HFFc6 (cell line): ENCODE data around the gene ZNF341. TPM values are rescaled to one million over a fixed set of nuclear protein-coding genes. Genes with fewer than 3 reads are reported as not detected.
A peak's percentile ranks its signal among the peaks of the same experiment; 100 is the strongest.

Source experiments
- DNase-seq: peaks from one replicate; pipeline ENCODE4 v3.0.0-alpha.2; 2018
- H3K27ac Mint-ChIP-seq: 2 replicates; pipeline ENCODE4 v1.8.0; 2020; ENCODE audit warnings: mild to moderate bottlenecking, mixed read lengths
- H3K27me3 Mint-ChIP-seq: 2 replicates; pipeline ENCODE4 v1.8.0; 2021; ENCODE audit warnings: mild to moderate bottlenecking, moderate library complexity, mixed read lengths; ENCODE audit not compliant: insufficient read depth
- H3K36me3 Mint-ChIP-seq: 2 replicates; pipeline ENCODE4 v1.8.0; 2021; ENCODE audit warnings: low read depth, mixed read lengths
- H3K4me1 Mint-ChIP-seq: 2 replicates; pipeline ENCODE4 v1.8.0; 2020; ENCODE audit warnings: low read depth, mixed read lengths
- H3K4me3 Mint-ChIP-seq: 2 replicates; pipeline ENCODE4 v1.8.0; 2020; ENCODE audit warnings: mild to moderate bottlenecking, moderate library complexity, mixed read lengths
- H3K9me3 Mint-ChIP-seq: 2 replicates; pipeline ENCODE4 v1.8.0; 2020; ENCODE audit warnings: mild to moderate bottlenecking, mixed read lengths
- total RNA-seq, 6 experiments: library from RNA; stranded (reverse); fragmentation: NEBNext Ultra II Directional; extraction: Animal tissue kit (Norgen Biotek cat#: 25700); gene quantifications; 2 replicates in 1 of 6; 3 replicates in 5 of 6; pipeline ENCODE4 v1.2.3, GENCODE V29; 2021
- TF ChIP-seq, protein P1 (sequence below): fragments of 200-600 bp; sonication (generic); IDR thresholded peaks from 2 replicates; pipeline ENCODE4 v1.5.0; 2021; ENCODE audit warnings: antibody characterized with exemption, mild to moderate bottlenecking

Gene ZNF341
- total RNA-seq, 6 experiments from 2014 or later, result 3.2 to 4.1 (median 3.6) TPM

DNA sequence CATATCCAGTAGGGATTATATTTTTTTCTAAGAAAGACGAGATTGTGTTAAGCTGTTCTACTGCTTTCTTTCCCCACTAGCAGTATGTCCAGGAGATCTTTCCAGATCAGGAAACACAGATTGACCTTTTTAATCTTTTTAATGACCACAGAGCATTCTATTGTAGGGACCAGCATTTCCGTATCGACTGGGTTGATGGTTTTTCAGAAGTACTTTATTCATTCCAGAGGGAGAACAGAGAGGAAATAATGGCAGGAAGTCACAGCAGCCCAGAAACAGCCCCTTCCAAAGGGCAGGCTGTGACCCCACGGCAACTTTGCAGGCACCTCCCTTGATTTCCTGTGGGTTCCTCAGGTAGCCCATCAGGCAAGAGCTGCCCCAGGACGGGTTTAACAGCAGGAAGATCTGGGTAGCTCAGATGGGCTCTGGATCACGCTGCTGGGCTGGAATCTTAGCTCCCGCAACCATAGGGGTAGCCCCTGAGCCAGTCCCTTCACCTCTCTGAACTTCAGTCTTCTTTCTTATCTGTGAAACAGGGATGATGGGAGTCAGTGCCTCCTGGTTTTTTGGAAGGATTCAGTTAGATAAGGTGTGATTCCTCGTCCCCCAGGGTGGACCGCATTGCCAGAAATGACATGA, 55.6 kb downstream of the ZNF341 start:
- Mint-ChIP-seq H3K9me3 (no peaks in the 10 kb centered on the region), H3K36me3 (peaks cover 10% of the 10 kb centered on the region), H3K4me3 (no peak overlapping the region), H3K27ac (no peak overlapping the region), H3K27me3 (peaks cover 4% of the 10 kb centered on the region), H3K4me1 (peaks cover 24% of the 10 kb centered on the region)
- DNase-seq, result no peak
- TF ChIP-seq, protein P1, sequence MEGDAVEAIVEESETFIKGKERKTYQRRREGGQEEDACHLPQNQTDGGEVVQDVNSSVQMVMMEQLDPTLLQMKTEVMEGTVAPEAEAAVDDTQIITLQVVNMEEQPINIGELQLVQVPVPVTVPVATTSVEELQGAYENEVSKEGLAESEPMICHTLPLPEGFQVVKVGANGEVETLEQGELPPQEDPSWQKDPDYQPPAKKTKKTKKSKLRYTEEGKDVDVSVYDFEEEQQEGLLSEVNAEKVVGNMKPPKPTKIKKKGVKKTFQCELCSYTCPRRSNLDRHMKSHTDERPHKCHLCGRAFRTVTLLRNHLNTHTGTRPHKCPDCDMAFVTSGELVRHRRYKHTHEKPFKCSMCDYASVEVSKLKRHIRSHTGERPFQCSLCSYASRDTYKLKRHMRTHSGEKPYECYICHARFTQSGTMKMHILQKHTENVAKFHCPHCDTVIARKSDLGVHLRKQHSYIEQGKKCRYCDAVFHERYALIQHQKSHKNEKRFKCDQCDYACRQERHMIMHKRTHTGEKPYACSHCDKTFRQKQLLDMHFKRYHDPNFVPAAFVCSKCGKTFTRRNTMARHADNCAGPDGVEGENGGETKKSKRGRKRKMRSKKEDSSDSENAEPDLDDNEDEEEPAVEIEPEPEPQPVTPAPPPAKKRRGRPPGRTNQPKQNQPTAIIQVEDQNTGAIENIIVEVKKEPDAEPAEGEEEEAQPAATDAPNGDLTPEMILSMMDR, result no peak

DNA sequence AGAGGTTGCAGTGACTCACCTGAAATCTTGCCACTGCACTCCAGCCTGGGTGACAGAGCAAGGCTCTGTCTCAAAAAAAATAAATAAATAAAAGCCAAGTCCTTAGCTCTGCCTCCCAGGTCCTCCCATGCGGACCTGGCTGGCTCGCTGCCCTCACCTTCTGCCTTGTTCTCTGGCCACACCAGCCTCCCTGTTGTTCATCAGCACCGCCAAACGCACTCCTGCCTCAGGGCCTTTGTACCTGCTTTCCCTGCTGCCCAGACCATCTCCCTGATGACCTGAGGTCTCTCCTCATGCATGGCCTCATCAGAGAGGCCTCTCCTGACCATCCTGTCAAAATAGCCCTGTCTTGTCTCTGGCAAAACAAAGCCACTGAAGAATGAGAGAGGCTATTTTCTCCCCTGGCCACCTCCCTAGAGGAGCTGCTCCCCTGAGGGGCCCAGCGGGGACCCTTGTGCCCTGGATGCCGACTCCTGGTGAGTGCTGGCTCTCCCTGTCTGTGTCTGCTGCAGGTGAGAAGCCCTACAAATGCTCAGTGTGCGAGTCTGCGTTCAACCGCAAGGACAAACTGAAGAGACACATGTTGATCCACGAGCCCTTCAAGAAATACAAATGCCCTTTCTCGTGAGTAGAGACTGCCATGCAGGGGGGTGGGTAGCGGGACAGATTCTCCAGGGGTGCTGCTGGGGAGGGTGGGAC, 56.7 kb downstream of the ZNF341 start:
- Mint-ChIP-seq H3K4me1 (peaks cover 30% of the 10 kb centered on the region), H3K27me3 (peaks cover 4% of the 10 kb centered on the region), H3K27ac (no peak overlapping the region), H3K36me3 (peaks cover 10% of the 10 kb centered on the region), H3K4me3 (no peak overlapping the region), H3K9me3 (no peaks in the 10 kb centered on the region)
- DNase-seq, result no peak
- TF ChIP-seq, protein P1, result no peak

DNA sequence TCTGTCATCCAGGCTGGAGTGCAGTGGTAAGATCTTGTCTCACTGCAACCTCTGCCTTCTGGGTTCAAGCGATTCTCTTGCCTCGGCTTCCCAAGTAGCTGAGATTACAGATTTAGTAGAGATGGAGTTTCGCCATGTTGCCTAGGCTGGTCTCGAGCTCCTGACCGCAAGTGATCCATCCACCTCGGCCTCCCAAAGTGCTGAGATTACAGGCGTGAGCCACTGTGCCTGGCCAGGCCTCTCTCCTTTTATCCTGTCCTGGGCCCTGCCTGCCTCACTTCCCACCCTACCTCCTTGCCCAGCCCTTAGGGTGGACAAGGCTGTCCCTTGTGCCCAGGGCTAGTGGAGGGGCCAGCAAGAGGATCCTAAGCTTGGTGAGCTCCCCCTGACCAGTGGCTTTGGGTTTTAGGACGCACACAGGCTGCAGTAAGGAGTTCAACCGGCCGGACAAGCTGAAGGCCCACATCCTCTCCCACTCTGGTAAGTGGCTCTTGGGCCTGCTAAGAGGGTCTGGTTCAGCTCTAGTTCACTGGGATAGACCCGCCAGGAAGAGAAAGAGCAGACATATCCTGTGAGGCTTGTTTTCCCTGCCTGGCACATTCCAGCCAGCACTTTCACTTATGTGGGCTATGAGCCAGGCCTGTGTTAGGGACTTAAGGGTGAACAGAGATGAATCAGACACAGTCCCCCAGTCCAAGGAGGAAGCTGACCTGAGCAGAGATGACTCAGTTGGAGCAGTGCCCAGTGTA, 57.5 kb downstream of the ZNF341 start:
- peak; percentile 88 for DNase-seq
- peak overlapping the region; percentile 10; the same call in 1 of the 2 replicates for H3K27ac Mint-ChIP-seq
- peak overlapping the region; percentile 5 for H3K4me3 Mint-ChIP-seq
- peaks cover 10% of the 10 kb centered on the region for H3K36me3 Mint-ChIP-seq
- H3K9me3 Mint-ChIP-seq, result no peaks in the 10 kb centered on the region
- peaks cover 4% of the 10 kb centered on the region for H3K27me3 Mint-ChIP-seq
- H3K4me1 Mint-ChIP-seq, result peaks cover 34% of the 10 kb centered on the region
- TF ChIP-seq, protein P1, result no peak

DNA sequence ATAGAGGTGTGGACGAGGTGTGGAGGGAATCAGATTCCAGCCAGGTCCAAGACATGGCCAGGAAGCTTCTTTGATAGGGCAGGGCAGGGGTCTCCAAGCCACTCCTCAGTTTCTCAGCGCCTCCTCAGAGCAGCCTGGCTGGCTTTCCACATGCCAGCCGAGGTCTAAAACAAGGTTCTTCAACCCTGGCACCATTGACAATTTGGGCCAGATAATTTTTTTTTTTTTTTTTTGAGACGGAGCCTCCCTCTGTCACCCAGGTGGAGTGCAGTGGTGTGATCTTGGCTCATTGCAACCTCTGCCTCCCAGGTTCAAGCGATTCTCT, 58.0 kb downstream of the ZNF341 start:
- Mint-ChIP-seq H3K9me3 (no peaks in the 10 kb centered on the region), H3K27ac (peak overlapping the region; percentile 10; the same call in 1 of the 2 replicates), H3K4me1 (peaks cover 34% of the 10 kb centered on the region), H3K36me3 (peaks cover 10% of the 10 kb centered on the region), H3K27me3 (peaks cover 4% of the 10 kb centered on the region), H3K4me3 (peak overlapping the region; percentile 5)
- DNase-seq, result no peak
- TF ChIP-seq, protein P1, result no peak

DNA sequence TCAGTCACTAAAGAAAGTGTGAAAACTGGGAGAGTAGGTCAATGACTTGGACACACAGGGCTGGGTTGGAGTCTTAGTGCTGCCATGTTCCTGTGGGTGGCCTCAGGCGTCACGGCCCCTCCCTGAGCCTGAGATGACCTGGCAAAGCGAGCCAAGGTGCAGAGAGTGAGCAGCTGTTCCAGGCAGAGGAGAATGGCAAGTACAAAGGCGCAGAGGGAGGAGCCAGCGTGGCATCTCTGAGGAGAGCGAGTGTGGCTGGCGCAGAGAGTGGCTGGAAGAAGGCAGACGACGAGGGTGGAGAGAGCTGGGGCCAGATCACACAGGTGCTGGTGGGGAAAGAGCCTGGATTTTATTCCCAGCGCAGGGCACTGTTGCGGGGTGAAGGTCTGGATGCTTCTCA, 58.8 kb downstream of the ZNF341 start:
- no peak for DNase-seq
- Mint-ChIP-seq H3K4me1 (peaks cover 34% of the 10 kb centered on the region), H3K36me3 (peaks cover 10% of the 10 kb centered on the region), H3K9me3 (no peaks in the 10 kb centered on the region), H3K27me3 (peaks cover 4% of the 10 kb centered on the region), H3K4me3 (no peak overlapping the region), H3K27ac (no peak overlapping the region)
- TF ChIP-seq, protein P1, result no peak
